NCI-H774 (cell line): ENCODE measurements around the gene GUCY1A2.
"Not testable (repeated sequence)": the region's sequence is repeated elsewhere in the genome, so short reads cannot be mapped to it uniquely, and the experiment has no call there.

Source experiments
- DNase-seq: peaks from one replicate; lab custom pipeline; 2025; lab: John Stamatoyannopoulos, UW

GUCY1A2 gene

DNA sequence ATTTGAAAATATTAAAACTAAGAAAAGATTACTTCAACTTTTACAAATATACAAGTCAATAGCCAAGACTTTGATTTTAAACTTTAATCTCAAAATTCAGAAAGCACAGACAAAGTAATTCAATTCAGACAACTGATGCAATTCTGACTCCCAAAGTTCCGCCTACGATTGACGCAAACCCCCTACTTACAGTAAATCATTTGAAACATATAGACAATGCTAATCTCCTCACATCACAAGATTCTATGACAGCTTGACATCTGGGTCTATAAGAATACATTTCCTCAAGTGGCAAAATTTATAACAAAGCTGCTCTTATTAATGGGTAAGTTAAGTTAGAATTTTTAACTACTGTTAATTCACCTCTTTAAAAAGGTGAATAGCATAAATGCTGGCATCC, 75.2 kb downstream of the GUCY1A2 start:
- DNase-seq = no peak

DNA sequence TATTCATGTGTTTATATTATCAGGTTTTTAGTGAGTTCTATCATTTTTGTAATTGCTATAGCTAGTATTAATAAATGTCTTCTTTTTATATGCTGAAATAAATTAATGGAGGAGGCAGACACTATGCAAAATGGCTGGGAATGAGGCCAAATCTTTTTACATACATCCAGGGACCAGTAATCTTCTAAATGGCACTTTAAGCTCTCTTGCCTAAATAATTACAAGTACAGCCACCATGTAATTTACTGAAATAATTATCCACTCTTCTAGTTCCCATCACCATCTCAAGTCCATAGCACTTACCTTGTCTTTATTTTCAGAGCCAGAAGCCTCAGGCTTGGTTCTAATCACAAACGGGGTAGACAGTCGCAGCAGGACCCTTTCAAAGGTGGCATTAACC, 79.1 kb downstream of the GUCY1A2 start:
- no peak for DNase-seq

DNA sequence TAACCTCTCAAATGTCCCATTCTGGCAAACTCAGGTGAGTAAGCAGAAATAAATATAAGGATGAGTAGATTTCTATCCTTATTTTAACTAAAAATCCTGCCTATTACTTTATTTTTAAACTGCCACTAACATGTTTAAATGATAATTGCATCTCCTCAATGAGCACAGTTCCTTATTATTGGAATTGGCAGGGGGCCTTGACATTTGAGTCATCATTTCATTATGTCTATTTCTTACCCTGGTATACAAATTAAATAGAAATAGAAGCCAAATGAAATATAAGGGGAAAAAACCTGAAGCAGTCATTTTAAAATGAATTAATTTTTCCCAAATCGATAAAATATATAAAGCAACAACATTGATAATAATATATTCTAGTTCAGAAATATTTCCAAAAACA, 81.2 kb downstream of the GUCY1A2 start:
- DNase-seq = no peak

DNA sequence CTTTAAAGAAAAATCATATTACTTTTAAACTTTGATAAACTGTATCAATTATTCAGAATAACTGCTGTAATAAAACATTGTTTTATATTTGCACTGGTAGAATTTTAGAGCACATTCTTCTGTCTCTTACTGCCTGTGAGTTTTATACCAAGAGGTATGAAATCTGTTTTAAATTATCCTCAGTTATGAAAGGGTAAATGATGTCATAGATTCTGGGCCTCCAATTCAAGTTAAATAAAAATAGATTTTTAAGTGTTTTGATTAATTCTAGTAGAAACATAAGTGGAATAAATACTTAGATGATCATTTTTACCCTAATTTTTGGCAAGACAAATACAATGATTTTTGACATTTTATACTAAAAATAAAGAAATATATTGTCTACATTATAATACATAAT, 93.0 kb downstream of the GUCY1A2 start:
- no peak for DNase-seq

DNA sequence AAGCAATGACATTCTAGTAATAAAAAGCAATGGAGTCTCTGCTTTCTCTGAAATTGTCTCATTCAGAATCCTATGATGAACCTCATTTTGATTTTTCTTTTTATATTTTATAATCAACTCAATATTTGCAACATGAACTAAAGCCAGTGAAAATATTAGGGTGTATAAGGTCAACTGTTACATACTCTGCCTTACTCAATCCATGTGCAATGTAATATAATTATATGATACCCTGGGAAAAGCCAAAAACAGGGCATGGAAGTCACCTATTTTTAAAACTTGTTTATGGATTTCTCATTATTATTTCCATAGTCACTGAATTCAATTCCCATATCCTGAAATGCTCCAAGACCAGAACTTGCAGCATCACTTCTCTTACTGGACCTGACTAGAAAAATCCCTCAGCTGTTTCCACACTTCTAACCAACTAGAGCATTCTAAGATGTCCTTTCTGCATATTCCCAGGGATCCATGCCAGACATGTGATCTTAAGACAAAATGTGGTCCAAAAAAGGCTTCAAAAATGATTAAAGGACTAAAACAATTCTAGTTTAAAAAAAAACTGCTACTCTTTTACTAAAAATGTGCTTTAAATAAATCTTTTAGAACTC, 97.3 kb downstream of the GUCY1A2 start:
- DNase-seq = no peak

DNA sequence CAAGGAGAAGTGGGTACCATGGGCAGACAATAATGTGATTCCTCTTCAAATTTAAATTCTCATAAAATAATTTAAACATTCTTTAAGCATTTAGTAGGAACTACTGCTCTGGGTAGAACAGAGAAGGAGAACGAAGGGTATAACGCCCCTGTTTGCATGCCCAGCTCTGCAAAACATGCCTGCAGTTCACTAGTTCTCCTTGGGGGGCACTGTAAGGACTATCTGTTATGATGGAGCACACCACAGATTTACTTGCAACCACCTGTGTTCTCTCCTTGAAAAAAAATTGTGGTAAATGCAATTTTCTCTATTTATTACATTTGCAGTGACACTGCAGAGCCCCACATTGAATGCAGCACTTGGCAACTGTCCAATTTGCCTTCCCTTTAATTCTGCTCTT, 100.3 kb downstream of the GUCY1A2 start:
- no peak for DNase-seq

DNA sequence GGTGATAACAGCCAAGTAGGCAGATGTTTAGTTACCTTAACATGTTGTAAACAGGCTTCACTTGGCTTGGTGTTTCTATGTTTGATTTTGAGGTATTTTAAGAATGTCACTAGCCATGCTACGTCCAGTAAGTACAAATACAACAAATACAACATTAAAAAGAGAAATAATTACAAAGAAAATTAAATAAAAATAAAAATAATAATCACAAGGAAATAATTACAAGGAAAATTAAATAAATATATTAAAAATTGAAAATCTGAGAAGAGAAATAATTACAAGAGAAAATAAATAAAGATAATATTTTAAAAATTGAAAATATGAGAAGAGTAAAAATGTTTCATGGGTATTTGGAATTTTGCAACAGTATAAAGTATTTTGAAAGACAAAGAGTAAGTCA, 103.9 kb downstream of the GUCY1A2 start:
- DNase-seq = no peak

DNA sequence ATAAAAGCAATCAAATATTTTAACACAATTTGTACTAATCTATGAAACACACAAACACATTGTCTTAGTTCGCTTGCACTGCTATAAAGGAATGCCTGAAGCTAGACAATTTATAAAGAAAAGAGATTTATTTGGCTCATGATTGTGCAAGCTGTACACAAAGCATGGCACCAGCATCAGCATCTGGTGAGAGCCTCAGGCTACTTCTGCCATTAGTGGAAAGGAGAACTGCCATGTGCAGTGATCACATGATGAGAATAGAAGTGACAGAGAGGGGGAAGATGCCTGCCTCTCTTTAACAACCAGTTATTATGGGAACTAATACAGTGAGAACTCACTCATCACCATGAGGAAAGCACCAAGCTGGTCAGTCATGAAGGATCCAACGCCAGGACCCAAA, 105.1 kb downstream of the GUCY1A2 start:
- no peak for DNase-seq

DNA sequence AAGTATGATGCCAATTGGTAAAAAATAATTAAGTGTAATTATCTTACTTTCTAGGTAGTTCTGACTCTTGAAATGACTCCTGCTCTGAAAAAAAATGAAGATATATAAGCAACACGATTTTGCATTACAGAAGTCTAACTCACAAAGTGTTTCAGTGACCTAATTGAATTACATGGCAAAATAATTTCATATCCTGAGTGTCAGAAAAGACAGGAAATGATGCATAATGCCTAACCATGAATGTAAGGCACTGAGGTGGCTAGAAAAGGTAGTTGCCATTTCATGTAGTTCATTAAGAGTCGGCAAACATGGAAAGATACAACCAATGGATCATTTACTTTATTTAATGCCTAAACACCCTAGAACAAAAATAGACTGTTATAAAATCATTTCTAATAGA, 113.5 kb downstream of the GUCY1A2 start:
- no peak for DNase-seq

DNA sequence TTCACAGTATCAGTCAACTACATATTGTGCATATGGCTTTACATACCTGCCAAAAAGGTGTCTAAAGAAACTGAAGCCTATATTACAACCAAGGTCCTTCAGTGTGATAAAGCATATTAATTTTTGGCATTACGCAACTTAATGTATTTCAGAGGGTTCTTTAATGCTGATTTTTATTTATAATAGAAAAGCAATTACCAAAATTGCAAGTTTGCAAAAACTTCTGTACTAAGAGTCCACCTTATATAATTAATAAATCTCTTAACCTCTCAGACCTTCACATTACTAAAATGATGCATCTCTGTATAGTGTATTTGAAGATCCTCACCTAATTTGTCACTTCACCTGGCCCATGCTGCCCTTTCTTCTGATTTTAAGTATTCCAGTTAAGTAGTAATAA, 128.6 kb downstream of the GUCY1A2 start:
- DNase-seq = no peak

DNA sequence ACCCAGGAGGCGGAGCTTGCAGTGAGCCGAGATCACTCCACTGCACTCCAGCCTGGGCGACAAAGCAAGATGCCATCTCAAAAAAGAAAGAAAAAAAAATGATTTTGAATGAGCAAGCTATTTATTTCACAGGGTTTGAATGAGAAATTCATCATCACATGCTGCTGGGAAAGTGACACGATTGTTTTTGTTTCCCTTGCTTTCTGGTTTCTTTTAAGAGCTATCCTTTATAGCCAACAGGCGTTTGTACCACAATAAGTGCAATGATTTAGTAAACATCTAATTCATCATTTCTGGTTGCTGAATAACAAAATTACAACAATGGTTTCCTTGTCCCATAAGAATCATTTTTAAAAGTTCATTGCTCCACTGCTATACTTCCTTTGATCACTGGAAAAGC, 129.9 kb downstream of the GUCY1A2 start:
- DNase-seq = no peak

DNA sequence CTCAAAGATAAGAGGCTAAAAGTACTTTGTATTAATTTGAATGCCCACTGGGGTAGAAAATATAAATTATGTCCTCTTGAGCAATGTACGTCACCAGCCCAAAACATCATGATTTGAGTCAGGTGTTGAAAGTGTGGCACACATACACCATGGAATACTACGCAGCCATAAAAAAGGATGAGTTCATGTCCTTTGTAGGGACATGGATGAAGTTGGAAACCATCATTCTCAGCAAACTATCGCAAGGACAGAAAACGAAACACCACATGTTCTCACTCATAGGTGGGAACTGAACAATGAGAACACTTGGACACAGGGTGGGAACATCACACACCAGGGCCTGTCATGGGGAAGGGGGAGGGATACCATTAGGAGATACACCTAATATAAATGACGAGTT, 134.6 kb downstream of the GUCY1A2 start:
- not testable (repeated sequence) for DNase-seq

DNA sequence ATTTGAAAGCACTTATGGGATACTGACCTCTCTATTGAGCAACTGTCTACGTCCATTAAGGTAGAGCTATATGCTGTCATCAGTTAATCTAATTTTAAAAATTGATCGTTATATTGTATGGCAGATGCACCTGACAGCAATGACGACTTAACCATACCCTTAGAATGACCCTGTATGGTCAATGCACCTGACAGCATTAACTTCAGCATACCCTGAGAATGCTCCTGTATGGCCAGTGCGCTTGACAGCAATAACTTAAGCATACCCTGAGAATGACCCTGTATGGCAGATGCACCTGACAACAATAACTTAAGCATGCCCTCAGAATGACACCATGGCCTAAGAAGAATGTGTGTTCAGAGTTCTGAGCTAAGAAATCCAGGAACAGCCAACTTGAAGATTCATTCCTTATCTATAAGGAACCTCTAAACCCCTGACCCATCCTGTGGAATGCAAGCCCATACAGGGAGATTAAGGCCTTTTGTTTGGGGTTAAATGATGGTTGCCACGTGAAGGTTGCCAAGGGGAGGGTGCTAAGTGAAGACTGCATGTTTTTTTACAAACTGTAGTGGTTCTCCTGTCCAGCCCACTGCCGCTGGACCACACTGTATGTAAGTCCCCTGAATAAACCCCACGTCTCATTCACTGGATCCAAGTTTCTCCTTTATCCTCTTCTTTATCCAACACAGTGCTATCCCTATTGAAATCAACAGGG, 138.3 kb downstream of the GUCY1A2 start:
- DNase-seq = no peak

DNA sequence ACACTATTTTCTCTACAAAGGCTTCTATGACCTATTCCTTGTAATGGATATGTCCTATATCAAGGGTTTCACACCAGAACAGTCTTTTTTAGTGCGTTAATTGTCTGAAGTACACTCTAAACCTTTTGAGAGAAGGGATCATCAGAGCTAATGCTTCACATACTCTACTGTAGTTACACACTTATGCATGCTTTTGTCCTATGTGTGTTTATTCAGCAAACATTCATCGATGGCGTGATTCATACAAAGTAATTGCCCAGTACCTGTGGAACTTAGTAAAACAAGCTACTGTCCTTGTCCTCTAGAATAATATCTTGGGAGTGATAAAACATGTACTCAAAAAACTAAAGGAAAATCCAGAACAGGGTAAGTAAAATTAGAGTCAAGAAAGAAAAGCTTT, 139.2 kb downstream of the GUCY1A2 start:
- peak; percentile 42 for DNase-seq

DNA sequence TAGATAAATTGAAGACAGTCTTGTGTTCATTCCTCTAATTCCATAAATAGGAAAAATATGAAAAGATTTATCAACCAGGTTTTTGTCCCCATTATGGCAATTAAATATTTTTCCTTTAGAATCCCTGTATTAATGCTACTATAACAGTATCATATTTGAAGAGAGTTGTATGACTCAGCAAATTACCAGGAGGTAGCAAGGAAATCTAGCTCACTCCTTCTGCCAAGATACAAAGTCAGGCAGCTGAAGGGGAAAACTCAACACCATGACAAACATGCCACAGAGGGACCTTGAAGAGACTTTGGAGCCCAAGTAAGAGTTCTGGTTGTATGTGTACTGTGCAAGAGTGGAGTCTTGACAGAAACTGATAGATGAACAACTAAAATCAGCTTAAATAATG, 143.3 kb downstream of the GUCY1A2 start:
- DNase-seq = no peak

DNA sequence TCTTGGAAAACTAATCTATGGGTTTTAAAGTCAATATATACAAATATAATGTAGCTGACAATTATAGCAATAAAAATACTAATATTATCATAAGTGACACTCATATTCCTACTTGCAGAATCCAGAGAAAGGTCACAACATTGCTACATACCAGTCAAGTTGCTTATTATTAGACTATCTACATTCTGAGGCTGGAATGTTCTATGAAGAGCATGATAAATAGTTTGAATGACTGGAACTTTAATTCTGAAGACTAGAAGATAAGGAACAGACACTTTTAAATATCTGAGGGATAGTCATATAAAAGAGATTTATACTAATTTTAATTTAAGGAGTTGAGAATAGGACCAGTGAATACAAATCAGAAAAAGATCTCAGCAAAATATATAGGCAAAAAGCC, 146.0 kb downstream of the GUCY1A2 start:
- no peak for DNase-seq

DNA sequence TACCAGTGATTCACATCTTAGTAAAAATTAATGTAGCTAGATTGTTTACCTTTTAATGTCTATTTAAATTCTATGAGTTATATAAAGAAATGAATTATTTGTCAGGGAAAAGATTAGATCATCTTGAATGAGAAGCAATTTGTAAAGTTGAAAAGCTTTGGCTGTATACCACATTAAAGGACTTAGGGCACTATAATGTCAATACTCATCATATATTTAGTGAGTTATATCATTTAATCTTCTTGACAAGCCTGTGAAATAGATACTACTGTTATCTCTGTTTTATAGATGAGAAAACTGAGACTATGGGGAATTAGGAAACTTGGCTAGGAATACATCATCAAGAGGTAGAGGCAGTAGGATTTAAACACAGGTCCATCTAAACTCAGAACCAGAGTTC, 160.1 kb downstream of the GUCY1A2 start:
- DNase-seq = no peak

DNA sequence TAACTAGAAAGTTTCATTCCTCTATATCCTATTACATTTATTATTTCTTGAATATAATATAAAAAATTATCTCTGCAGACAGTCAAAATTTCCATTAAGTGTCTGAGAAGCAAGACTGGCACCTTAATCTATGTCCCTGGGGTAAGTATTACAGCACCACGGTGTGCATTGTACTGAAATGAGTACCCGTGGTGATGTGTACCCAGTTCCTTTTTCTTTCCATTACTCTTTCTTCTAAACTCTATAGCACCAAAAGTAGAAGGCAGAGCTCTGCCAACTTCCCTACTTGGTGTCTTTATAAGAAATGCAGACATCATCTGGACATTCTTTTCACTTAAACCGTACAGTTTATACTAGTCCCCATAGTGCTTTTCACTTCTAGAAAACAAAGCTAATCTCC, 161.7 kb downstream of the GUCY1A2 start:
- no peak for DNase-seq

DNA sequence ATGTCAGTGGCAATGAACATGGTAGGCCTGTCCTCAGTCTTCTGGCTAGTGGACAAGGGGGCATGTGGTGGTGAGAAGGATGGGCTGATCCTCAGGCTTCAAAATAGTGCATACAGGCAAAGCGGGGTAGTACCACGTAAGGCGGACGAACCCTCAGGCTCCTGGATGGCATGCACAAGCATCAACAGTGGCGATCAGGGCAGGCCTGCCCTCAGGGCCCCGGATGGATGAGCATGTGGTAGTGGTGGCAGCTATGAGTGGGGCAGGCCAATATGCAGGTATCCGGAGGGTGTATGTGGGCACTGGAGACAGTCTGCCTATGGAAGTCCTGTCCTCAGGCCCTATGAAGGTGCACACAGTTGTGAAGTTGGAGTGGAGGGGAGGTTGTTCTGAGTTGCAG, 163.8 kb downstream of the GUCY1A2 start:
- DNase-seq = no peak

DNA sequence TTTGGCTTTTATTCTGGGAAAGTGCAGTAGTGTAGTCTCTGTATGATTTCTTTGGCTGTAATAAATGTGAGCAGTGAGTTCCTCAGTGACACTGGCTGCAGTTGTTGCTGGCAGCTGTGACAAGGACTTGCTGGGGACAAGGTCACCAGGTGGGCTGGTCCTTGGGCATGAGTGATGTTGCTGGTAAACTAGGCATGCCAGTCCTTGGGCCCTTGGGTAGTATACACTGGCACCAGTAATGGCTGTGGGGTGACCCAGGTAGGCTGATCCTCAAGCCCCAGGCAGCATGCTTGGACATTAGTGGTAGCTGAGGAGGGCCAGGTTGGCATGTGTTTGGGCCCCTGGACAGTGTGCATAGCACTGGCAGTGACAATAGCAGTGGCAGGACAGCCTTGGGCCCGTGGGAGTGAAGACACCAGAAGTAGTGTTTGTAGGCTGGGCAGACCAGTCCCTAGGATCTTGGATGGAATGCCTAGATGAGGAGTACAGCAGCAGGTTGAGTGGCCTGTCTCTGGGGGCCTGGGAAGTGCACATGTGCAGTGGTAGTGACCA, 164.3 kb downstream of the GUCY1A2 start:
- DNase-seq = no peak

DNA sequence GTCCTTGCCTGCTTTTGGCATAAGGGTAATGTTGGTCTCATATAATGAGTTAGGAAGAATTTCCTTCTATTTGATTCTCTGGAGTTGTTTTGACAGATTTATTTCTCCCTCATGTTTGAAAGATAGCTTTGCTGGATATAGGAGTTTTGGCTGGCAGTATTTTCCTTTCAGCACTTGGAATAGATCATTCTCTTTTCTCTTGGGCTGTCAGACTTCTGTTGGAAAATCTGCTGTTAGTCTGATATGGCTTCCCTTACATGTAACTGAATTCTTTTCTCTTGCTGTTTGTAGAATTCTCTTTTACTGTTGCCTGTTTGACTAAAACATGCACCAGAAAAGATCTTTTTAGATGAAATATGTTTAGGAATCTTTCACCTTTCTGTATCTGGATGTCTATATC, 165.5 kb downstream of the GUCY1A2 start:
- no peak for DNase-seq

DNA sequence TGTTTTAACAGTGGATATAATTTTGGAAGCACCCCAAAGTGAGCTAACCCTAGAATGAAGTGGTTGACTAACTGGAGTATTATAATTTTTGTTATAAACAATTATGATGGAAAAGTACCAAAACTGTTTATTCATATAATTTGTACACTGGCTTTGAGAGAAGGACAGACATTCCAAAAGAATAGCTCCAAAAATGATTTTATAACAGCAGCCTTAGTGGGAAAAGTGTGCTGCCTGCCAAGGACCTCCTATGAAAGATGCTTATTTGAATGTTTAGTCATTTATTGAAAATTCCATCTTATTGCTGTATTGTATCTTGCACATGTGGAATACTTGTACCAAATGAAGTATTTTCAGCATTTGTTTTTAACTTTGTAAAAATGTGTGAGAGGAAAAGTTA, 169.8 kb downstream of the GUCY1A2 start:
- DNase-seq = no peak

DNA sequence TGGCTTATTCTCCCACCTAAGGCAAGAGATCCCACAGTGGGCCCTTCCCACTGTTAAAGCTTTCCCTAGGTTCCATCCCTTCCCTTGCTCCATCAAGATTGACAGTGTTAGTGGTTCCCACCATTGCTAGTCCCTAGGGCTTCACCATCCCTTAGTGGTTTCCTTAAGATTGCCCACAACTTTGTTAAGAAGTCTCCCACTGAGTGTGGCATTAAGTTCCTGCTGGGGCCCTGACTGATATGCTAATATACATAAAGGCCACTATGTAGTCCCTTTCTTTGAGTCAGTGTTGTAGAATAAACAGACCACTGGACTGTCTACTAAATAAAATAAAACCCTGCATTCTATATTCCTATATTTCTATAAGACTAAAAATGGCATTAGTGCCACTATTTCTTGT, 176.1 kb downstream of the GUCY1A2 start:
- no peak for DNase-seq

DNA sequence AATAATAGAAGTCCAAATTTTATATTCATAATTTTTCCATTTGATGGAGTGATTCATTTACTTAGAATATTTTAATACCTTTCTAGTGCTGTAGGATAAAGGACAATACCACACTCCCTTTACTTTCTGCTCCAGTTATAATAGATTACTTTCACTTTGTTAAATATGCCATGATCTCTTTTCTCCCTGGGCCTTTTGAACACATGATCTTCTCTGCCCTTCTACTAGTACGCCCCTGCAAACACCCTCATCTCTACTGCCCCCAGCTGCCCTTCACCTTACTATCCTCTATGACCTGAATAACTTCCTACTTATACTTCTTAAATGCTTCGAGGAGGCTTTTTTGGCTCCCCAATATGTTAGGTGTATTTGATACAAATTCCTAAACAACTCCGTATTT, 177.3 kb downstream of the GUCY1A2 start:
- no peak for DNase-seq
